ENCODE measurements around the gene PARP6.

DNA sequence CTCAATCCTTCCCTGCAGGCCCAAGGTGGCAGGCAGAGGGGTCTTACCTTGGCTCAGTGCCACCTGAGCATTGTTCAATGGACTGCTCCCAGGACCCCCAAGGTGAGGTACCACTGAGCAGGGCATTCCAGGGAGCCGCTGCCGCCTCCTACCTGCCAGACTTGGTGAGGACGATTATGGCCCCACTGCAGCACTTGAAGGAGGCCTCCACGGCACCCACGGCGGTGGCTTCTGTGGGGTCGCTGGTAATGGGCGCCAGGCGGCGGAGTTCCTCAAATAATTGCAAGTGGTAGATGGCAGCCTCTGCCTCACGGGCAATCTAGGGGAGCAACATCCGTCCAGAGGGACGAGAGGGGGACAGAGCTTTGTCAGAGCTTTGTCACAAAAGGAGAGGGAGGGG lies 70.1 kb downstream of the PARP6 start:
- no peak for TF ChIP-seq POLR2A (IDR thresholded peaks at IDR 0.05)
- TF ChIP-seq, protein P1, sequence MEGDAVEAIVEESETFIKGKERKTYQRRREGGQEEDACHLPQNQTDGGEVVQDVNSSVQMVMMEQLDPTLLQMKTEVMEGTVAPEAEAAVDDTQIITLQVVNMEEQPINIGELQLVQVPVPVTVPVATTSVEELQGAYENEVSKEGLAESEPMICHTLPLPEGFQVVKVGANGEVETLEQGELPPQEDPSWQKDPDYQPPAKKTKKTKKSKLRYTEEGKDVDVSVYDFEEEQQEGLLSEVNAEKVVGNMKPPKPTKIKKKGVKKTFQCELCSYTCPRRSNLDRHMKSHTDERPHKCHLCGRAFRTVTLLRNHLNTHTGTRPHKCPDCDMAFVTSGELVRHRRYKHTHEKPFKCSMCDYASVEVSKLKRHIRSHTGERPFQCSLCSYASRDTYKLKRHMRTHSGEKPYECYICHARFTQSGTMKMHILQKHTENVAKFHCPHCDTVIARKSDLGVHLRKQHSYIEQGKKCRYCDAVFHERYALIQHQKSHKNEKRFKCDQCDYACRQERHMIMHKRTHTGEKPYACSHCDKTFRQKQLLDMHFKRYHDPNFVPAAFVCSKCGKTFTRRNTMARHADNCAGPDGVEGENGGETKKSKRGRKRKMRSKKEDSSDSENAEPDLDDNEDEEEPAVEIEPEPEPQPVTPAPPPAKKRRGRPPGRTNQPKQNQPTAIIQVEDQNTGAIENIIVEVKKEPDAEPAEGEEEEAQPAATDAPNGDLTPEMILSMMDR (IDR thresholded peaks at IDR 0.05), result no peak

Data from body of pancreas (tissue), 4 donors.